Tibial artery (tissue), 4 donors: Measurements from ENCODE around the gene PLAAT3.

Source experiments
- DNase-seq, 2 donors: peaks; one replicate each; pipeline ENCODE4 v3.0.0-alpha.2; 2019
- H3K27ac ChIP-seq, 2 donors: fragments of 200-600 bp; sonication (generic) in 1 of 2; 1 replicate in 1 of 2; 2 replicates in 1 of 2; pipeline ENCODE4 v1.5.1; 2018 to 2019; ENCODE audit warnings: mild to moderate bottlenecking in 1 of 2
- H3K27me3 ChIP-seq, 2 donors: fragments of 200-600 bp; sonication (generic) in 1 of 2; one replicate each; pipeline versions ENCODE4 v1.5.1 to v1.6.0; 2016 to 2019
- H3K36me3 ChIP-seq, 3 donors: fragments of 200-600 bp; sonication (generic) in 2 of 3; one replicate each; pipeline ENCODE4 v1.5.1; 2016 to 2019; ENCODE audit warnings: mild to moderate bottlenecking in 2 of 3
- H3K4me1 ChIP-seq, 4 donors: fragments of 200-600 bp; sonication (generic) in 2 of 4; 1 replicate in 3 of 4; 2 replicates in 1 of 4; pipeline ENCODE4 v1.5.1; 2016 to 2019
- H3K4me3 ChIP-seq, 2 donors: fragments of 200-600 bp; sonication (generic) in 1 of 2; 1 replicate in 1 of 2; 2 replicates in 1 of 2; pipeline ENCODE4 v1.5.1; 2018 to 2019; ENCODE audit warnings: mild to moderate bottlenecking in 2 of 2
- H3K9me3 ChIP-seq, 3 donors: fragments of 200-600 bp; sonication (generic) in 1 of 3; one replicate each; pipeline ENCODE4 v1.5.1; 2016 to 2019
- CTCF ChIP-seq, 2 experiments: fragments of 200-600 bp in 1 of 2; fragments of 450-650 bp in 1 of 2; IDR thresholded peaks; one replicate each; pipeline ENCODE4 v1.5.1; 2017 to 2019; ENCODE audit warnings: antibody characterized with exemption in 2 of 2, mild to moderate bottlenecking in 1 of 2, moderate library complexity in 1 of 2
- intact Hi-C: fragments of 100-400 bp; cut with DNase I; formaldehyde crosslinking; loops from one replicate; pipeline ENCODE4 v1.15.0; 2023; ENCODE audit warnings: low total_unique reads

The PLAAT3 gene

GRCh38 chr11:63536669-63537292 is 77.5 kb downstream of the PLAAT3 start, which contains the start of gene PLAAT4:
Gene PLAAT4, plus strand, starts transcription at chr11:63536808. Its CDS starts 61 bp downstream, at chr11:63536869.
- peak within 1 kb of the TSS; percentile 48 to 50 for H3K4me3 ChIP-seq
- intact Hi-C loops, result loop anchor here (5.0 kb wide), 1 partner anchor 71 kb away; no protein-coding TSS in a partner anchor
- no peaks in the 10 kb centered on the region for H3K27me3 ChIP-seq
- TF ChIP-seq CTCF (IDR thresholded peaks at IDR 0.05), result no peak
- no peaks in the 10 kb centered on the region for H3K9me3 ChIP-seq
- H3K36me3 ChIP-seq, result no peaks in the 10 kb centered on the region
- DNase-seq, result peak; percentile 33 to 73
- H3K27ac ChIP-seq, result peak within 1 kb of the TSS; percentile 85 to 91
- H3K4me1 ChIP-seq, result peaks cover 0 to 44% (median 31%) of the 10 kb centered on the region in 4 donors

- DNase-seq, result no peak
- Histone ChIP-seq H3K4me1 (peaks cover 0 to 51% (median 34%) of the 10 kb centered on the region in 4 donors), H3K27ac (peak overlapping the region; percentile 85 to 91), H3K27me3 (no peaks in the 10 kb centered on the region), H3K36me3 (no peaks in the 10 kb centered on the region), H3K9me3 (no peaks in the 10 kb centered on the region), H3K4me3 (no peak overlapping the region)
- TF ChIP-seq CTCF (IDR thresholded peaks at IDR 0.05), result no peak
- intact Hi-C loops, result loop anchor here (5.0 kb wide), 1 partner anchor 72 kb away; no protein-coding TSS in a partner anchor
These were observed 78.5 kb downstream of the PLAAT3 start for GRCh38 chr11:63535734-63536133.

GRCh38 chr11:63534895-63535461 is 79.3 kb downstream of the PLAAT3 start:
- no peaks in the 10 kb centered on the region for H3K36me3 ChIP-seq
- no peaks in the 10 kb centered on the region for H3K9me3 ChIP-seq
- no peak for DNase-seq
- no peak for TF ChIP-seq CTCF (IDR thresholded peaks at IDR 0.05)
- H3K27ac ChIP-seq, result no peak overlapping the region
- intact Hi-C loops, result loop anchor here (5.0 kb wide), 1 partner anchor 72 kb away; no protein-coding TSS in a partner anchor
- H3K27me3 ChIP-seq, result no peaks in the 10 kb centered on the region
- no peak overlapping the region for H3K4me3 ChIP-seq
- peaks cover 0 to 51% (median 34%) of the 10 kb centered on the region in 4 donors for H3K4me1 ChIP-seq

GRCh38 chr11:63534076-63534475 is 80.2 kb downstream of the PLAAT3 start:
- no peaks in the 10 kb centered on the region for H3K27me3 ChIP-seq
- H3K4me1 ChIP-seq, result peaks cover 0 to 49% (median 34%) of the 10 kb centered on the region in 4 donors
- H3K27ac ChIP-seq, result no peak overlapping the region
- intact Hi-C loops, result no loop called here
- no peak overlapping the region for H3K4me3 ChIP-seq
- TF ChIP-seq CTCF (IDR thresholded peaks at IDR 0.05), result no peak
- no peak for DNase-seq
- H3K9me3 ChIP-seq, result no peaks in the 10 kb centered on the region
- no peaks in the 10 kb centered on the region for H3K36me3 ChIP-seq

- intact Hi-C loops, result no loop called here
- no peak for DNase-seq
- no peak for TF ChIP-seq CTCF (IDR thresholded peaks at IDR 0.05)
- Histone ChIP-seq H3K4me3 (no peak overlapping the region), H3K4me1 (peaks cover 0 to 38% (median 29%) of the 10 kb centered on the region in 4 donors), H3K9me3 (no peaks in the 10 kb centered on the region), H3K27me3 (no peaks in the 10 kb centered on the region), H3K27ac (peak overlapping the region in 1 of 2 donors; percentile 18), H3K36me3 (no peaks in the 10 kb centered on the region)
These were observed 81.3 kb downstream of the PLAAT3 start for GRCh38 chr11:63532799-63533475.
